Stimulated activated CD8-positive, alpha-beta memory T cell treated with anti-CD3 and anti-CD28 coated beads, Interleukin-4, amount 100 ng/mL, for 1 hour (primary cell): Measurements from ENCODE around the gene RAB28.

Experiments
- DNase-seq, 2 donors: peaks; one replicate each; pipeline ENCODE4 v3.0.0-alpha.2; 2020; ENCODE audit warnings: low read depth in 2 of 2, low spot score in 1 of 2

The RAB28 gene

DNA sequence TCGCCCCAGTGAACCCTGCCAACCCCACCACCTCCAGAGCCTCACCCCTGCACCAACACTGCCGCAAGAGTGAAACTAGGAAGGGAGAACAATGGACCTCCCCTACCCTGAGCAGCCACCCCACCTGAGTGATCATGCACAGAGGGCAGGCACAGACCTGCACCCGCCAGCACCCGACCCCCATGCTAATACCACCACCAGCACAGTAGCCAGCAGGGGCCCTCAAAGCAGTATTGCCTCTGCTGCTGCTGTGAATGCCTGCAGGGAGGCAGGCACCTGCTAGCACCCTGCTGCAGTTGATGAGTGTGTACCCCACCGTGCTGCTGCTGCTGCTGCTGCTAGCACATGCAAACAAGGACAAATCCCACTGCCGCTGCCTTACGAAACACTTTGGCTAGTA, 100.1 kb downstream of the RAB28 start:
- no peak for DNase-seq

DNA sequence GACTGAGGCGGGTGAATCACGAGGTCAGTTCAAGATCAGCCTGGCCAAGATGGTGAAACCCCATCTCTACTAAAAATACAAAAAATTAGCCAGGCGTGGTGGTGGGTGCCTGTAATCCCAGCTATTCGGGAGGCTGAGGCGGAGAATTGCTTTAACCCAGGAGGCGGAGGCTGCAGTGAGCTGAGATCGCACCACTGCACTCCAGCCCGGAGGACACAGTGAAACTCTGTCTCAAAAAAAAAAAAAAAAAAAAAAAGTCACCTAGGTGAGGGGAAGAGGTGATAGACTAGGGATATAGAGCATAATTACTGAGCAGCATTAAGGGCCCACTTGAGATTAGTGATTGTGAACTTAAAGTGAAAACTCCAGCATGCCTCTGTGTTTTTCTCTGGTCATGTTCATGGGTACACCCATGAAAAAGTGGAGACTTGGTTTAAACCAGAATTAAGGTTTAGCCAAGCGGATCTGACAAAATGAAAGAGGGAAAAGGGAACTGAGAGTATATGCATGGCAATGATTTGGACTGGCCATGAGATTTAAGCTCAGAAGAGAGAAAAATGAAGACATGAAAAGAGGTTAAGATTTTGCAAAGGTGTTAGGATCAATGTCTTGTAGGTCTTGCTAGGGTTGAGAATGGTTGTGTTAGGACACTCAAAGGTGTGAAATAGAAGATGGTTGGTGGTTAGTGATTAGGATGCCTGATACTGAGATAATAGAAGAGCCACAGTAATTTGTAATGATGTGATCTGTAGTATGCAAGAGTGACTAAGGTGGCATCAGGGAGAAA, 105.0 kb downstream of the RAB28 start:
- DNase-seq = no peak

DNA sequence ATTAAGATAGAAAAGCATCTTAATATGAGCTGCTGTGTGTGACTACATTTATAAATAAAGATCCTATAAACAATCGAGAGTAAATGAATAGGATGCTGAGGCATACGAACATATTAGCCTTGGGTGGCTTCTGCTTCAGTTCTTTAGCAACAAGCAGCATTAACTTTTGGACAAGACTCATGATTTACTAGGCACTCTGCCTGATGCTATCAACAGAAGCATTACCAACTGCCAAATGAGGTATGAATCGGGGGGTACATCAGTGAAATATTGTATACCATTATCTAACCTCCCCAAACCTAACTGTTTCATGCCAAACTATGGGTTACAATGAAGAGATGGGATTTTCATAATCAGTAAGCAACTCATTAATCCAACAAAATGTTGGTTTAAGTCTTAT, 113.1 kb downstream of the RAB28 start:
- DNase-seq = no peak

DNA sequence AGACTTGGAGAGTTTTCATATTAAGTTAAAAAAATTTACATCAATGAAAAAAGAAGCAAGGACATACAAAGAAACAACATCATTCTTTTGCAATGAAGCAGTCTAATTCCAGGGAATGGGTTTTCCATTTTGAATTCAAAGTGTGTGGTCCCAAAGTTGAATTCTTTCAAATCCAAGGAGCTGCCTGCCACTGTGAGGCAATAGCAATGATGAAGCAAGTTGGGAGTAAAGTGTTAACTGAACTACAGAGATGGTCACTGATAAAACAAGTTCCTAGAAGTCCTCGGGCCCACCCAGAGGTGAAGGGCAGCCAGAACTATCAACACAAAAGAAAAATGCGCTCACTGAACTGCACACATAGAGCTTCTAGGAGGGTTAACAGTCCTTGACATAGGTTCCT, 115.9 kb downstream of the RAB28 start:
- no peak for DNase-seq

DNA sequence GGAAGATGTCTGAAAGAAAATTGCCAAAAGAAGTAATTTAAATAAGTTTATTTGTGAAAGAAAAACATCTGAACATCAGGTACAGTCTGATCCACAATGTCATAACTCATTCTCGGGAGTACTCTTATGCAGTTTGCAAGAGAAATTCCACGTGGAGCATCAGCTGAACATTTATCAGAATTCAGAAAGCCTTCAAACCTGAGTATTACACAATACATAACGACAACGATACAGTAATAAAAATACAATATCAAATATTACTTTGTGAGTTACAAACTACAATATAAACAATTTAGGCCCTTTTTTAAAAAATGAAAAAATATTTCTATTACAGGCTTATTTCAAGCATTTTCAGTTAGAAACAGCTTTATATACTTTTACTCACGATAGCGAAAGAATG, 116.4 kb downstream of the RAB28 start:
- DNase-seq = no peak

DNA sequence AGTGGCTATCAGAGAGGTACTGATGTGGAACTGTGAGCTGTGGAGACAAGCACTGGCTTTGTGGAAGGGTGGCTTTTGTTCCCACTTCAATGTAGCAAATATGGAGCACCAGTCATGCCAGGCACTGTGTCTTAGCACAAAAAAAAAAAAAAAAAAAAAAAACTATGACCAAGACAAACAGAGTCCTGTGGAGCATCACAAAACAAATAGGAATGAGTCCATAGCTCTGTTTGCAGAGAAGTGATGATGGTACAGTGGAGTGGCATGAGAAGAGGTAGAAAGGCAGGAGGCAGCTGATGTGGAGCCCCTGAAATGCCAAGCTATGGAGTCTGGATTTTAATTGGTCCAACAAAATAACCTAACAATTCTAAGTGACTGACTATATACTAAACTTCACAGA, 116.9 kb downstream of the RAB28 start:
- DNase-seq = no peak

DNA sequence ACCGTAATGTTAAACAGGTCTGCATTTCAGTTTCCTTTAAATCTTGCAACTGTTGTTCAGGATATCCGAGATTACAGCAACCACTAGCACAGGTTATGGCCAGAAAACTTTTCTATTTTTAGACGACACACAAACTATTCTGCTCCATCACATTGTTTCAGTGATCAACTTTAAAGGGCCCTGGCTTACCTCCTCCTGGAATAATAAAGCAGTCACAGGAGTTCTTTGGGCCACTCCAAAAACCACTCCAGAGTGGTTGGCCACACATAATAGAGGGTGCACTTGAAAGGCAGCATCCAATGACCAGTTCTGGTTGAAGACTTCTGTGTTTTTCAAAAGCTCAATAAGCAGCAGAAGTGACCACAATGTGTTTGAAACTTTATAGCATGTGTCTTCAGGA, 118.9 kb downstream of the RAB28 start:
- DNase-seq = no peak

DNA sequence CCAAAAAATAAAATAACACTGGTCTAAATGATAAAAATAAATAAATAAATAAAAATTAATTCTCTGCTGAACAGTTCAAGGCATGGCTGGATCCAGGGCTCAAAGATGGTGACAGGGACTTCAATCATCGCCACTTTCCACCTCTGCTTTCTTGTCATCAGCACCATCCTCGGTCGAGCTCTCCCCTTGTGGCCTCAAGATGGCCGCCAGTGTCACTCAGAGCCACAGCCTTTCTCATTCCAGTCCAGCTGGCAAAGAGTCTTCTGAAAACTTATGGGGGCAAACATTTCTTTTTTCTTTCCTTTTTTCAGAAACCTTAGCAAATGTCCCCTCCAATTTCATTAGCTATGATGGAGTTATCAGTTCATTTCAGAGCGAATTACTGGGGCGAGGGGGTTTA, 119.5 kb downstream of the RAB28 start:
- no peak for DNase-seq

DNA sequence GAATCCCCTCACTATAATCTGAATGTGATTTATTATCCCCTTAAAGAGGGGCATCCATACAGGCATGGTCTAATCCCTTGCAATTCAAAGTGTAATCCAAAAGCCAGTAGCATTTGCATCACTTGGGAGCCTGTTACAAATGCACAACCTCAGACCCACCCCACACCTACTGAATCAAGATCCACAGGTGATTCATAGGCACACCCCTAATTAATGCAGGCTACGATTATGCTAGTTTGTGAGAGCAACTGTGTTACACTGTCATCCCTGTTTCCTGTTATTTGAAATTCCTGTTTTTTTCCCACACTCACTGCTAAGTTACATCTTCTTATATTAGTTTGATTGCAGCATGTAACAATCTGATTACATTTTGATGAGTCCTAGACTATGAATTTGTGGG, 120.0 kb downstream of the RAB28 start:
- DNase-seq = no peak

DNA sequence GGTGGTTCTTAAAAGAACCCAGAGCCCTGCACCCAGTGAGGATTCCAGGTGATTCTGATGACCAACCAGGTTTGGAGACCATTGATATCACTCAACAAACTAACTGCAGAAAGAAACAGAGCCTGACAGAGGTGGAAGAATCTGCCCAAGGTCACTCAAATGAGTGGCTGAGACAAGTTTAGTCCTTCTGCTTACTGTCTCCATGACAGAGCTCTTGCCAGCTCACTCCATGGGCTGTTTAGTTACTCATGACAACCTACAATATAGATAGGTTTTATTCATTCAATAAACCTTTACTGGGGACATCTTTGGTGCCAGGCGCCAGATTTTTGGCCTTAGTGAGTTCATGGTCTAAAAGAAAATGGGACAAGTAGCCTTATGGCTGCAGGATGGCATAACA, 124.3 kb downstream of the RAB28 start:
- DNase-seq = no peak

DNA sequence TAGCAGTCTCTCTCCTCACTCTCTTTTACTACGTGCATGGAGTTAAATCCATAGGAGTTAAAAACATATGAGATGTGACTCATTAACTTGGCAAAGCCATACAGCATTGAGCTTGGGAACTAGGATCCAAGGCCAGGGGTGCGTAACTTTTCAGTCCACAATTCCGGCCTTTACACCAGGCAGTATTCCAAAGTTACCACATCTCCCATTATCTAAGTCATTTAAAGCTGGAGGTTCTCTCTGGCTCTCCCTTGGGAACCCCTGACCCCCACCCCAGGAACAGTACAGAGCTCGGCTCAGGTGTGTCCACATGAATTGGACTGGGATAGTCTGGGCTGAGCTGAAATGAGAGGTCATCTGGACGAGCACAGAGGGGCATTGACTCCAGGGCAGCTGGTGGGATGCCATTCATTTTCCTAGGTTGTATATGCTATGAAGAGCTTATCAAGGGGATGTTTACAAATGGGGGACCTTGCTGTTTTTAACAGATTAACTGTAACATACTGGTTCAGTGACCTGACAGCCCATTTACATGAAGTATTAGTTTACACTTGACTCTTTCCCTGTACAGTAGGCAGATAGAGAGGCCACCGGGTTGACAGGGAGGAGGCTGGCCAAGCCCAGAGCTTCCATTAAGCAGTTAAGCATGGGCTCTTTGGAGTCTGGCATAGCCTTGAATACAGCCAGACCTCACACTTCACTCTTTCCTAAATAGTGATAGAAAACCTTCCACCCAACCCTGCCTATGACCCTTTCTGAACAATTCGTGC, 128.8 kb downstream of the RAB28 start:
- DNase-seq = no peak

DNA sequence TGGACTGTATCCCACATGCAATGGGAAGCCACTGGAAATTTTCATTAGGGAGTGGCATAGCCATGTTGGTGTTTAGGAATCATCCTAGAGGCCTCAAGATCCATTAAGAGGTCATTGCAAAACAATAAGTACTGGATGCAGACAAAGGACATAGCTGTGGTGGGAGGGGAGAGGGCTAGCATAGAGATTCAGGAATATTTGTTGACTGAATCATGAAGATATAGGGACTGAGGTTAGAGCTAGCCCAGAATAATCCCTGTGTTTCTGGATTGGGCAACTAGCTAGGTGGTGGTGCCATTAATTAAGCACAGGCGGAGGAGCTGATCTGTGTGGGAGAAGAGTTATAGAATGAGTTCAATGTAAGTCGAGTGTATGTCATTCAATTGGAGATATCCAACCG, 135.0 kb downstream of the RAB28 start:
- DNase-seq = no peak

DNA sequence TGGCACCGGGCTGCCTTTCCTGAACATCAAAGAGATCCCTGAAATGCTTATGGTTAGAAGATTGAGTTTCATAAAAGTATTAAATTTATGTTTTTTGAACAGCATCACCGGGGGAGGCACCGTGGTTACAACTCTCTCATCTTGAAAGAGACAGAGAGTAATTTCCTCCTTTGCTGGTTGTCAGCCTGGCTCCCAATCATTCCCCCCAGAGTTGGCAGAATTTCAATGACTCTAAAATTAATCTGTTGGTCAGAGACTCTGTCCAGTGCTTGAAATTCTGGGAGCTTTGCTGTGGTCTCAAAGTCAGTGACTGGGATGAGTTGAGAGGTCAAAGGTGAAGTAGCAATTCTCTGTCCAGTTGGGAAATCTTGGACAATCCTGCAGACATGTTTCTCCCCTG, 135.9 kb downstream of the RAB28 start:
- no peak for DNase-seq

DNA sequence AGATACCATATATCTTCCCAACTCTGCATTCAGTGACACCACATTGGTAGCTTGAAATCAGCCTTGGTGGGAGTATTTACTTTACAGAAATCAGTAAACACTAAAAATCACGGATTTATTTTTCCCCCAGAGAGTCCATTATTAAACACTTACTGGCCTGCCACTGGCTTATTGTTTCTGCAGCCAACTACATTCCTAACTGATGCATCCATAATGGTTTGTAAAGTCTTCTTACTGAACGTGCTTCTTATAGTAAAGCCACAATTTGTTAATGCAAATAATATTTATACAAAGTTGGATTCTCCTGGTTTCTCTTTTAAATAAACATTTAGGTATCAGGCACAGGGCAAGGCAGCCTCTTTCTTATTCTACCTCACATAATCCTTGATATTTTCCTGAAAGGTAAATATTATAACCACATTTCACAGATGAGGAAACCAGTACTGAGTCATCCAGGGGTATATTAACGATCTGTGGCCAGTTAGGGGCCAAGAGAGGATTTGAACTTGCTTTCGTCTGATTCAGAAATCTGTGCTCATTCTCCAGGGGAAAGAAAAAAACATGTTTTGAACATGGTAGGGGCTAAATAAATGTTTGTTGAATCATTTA, 136.5 kb downstream of the RAB28 start:
- DNase-seq = no peak

DNA sequence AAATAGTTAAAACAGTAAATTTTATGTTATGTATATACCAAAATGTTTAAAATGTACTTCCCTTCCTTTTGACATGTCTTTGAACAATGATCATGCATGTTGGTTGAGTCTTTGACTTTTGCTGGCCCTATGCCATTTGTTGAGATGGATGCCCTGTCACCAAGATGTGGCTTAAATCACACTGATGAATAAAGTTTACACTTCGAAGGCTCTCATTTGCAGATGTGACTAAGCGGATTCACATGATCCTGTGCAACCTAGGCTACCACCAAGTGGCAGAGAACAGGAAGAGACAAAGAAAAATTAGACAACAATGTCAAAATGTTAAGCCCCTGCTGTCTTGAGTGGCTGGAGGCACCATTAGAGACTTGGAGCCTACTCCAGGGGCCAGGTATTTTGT, 139.9 kb downstream of the RAB28 start:
- no peak for DNase-seq

DNA sequence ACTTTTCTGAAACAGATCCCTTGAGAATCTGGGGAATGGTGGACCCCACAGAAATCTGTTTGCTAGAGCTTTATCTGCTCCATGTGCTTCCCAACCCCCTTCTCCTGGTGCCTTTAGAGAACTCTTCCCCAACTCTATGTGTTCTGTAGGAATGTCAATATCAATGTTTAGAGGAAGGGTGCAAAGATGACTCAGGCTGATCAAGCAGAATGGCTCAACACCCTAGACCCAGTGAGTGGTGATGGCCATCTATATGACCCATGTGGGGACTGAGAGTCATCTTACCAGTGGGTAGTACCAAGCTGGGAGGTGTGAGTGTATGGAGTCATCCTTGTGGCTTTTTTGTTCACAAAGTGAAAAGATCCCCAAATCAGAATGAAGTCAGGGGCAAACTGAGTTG, 143.5 kb downstream of the RAB28 start:
- DNase-seq = no peak

DNA sequence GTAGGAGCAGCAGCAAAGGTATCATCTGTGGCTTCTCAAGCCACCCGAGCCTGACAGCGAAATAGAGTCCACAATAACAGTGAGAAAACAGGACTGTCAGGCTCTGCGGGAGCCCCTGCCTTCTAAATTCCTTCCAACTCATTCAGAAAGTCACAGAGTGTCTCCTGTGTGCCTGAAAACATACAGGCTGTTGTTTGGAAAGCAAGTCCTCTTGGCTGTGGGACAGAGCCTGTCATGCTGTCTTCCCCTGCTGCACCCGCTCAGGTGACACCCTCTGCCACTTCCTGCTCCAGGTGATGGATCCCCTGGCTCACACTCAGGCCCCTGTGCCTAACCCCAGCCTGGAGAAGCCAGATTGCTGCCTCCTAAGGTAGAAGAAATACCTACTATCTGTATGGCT, 152.3 kb downstream of the RAB28 start:
- no peak for DNase-seq

DNA sequence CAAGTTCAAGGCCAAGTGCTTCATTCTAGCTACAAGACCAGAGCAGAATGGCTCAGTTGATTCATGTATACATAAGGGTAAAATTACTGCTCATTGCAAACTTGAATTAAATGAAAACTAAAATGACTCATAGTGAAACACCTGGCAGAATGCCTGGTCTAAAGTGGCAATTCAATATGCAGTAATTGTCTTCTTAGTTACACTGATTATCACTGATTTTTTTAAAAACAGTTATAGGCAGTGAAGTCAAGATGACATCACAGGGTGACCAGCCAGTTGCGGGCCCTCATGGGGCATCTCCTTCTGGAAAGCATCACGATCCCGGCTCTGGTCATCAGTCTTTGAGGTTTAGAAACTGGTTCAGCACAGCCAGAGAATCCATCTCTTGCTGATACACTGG, 154.2 kb downstream of the RAB28 start:
- no peak for DNase-seq

DNA sequence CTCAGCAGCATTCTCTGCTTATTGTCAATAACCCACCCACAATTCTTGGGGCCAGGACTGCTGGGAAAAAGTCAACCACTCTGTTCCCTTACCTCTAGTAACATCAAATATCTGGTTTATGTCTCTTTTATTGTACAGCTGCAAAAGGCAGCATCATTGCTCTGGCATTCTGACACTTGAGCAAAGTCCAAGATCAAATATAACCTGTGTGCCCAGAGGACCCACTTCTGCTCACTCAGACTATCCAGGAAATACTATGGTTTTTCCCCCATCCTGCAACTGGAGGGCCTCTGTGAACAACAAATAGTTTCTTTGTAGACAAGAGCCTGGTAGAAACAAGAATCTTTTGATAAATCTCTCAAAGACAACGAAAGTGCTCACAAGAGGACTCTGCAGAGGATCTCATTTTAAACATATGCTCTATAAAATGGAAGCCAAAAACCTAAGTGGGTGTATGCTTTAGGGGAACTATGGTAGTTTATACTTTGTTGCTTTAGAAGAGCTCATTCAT, 154.7 kb downstream of the RAB28 start:
- no peak for DNase-seq

DNA sequence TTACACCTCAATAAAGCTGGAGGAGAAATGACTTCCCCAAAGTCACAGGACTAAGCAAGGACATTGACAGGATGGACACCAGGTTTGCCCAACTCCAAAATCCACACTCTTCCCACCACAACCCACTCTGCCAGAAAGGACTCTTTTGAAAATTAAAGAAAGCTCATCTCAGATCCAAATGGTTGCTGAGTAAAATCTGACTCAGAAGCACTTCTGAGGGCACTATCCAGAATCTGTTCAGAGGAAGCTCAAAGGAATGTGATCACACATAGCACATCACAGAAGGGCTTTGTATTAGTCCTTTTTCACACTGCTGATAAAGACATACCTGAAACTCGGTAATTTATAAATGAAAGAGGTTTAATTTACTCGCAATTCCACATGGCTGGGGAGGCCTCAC, 155.5 kb downstream of the RAB28 start:
- no peak for DNase-seq

DNA sequence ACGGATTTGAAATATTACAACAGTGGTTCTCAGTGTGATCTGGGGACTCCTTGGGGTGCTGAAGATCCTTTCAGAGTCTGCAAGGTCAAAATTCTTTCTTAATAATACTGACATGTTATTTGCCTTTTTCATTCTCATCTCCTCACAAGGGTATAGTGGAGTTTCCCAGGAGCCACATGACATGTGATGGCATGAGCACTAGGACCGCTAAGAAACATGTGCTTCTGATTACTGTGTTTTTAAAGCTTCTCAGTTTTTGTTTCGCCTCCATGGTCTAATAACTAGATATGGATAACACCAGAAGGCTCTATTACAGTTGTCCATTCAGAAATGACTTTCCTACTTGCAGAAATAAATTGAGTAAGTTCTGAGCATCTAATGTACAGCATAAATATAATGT, 156.1 kb downstream of the RAB28 start:
- no peak for DNase-seq

DNA sequence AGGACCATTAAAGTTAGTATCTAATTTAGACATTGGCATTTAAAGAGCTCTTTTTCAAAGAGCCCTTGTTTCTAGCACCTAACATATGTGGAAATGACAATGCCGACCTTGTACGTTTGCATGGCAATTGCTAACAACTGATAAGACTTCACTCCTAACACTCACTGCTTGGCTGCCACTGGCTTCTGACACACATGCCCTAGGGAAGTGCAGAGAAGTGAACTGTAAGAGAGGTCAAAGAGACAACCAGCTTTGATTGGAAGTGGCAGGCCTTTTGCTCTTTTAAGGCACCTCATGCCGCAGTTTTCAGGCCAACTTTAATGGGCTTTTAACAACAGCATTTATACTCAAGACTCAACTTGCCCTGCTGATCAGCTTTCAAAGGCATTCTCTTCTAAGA, 158.4 kb downstream of the RAB28 start:
- DNase-seq = no peak
